ENCODE measurements around the gene PNISR.
A peak's percentile ranks its signal among the peaks of the same experiment; 100 is the strongest.

DNA sequence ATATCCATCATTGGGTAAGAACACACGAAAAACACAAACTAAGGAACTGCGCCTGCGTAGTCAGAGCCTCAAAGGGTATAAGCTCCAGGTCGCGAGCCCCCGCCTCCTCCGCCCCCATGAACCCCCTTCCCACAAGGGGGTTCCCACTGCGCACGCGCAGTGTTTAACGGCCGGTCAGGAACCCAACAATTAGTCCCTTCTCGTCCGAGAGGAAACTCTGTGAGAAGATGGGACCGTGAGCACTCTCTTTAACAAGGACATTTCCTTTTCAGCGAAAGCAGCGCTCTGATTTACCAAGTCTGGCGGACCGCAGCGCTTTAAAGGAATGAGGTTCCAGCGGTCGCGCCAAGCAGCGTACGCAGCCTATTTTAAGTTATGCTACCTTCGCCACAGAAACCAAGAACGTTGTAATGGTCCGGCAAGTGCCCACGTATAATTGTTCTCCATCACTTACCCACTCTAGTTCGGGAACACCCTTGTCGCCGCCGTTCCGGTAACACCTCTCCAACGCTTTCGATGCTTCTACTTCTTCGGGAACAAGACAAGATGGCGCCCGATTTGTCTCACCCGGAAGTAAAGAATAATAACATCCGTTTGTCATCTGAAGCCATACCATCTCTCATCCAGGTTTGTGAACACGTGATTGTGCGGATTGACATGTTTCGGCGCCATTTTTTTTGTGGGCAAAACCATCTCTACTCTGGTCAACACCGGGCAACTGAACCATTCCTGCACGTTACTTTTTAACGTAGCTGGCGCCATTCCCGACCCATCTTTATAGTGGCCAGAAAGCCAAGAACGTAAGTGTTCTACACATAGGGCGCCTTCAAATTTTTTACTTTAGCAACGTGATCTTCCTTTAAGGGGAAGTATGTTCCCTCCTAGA, at the start of gene PNISR:
- TF ChIP-seq, protein P1, sequence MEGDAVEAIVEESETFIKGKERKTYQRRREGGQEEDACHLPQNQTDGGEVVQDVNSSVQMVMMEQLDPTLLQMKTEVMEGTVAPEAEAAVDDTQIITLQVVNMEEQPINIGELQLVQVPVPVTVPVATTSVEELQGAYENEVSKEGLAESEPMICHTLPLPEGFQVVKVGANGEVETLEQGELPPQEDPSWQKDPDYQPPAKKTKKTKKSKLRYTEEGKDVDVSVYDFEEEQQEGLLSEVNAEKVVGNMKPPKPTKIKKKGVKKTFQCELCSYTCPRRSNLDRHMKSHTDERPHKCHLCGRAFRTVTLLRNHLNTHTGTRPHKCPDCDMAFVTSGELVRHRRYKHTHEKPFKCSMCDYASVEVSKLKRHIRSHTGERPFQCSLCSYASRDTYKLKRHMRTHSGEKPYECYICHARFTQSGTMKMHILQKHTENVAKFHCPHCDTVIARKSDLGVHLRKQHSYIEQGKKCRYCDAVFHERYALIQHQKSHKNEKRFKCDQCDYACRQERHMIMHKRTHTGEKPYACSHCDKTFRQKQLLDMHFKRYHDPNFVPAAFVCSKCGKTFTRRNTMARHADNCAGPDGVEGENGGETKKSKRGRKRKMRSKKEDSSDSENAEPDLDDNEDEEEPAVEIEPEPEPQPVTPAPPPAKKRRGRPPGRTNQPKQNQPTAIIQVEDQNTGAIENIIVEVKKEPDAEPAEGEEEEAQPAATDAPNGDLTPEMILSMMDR (IDR thresholded peaks at IDR 0.05), result no peak
- peak in 1 of 2 donors; percentile 6 for TF ChIP-seq POLR2A (IDR thresholded peaks at IDR 0.05)

All from Peyer's patch (tissue), 4 donors.